HG02981 (cell line): ENCODE data around the gene CTSO.
"Not testable (repeated sequence)": the region's sequence is repeated elsewhere in the genome, so short reads cannot be mapped to it uniquely, and the experiment has no call there.

Experiments used
- ATAC-seq: cut with Tn5 transposase; IDR thresholded peaks from one replicate; pipeline ENCODE4 v1.9.1; 2021; ENCODE audit warnings: mild to moderate bottlenecking, moderate library complexity; ENCODE audit not compliant: unreplicated experiment

The CTSO gene

GRCh38 chr4:155908187-155909139 lies 45.2 kb downstream of the CTSO start:
- peak; percentile 73 for ATAC-seq

- ATAC-seq: no peak
Observed at GRCh38 chr4:155907556-155907955, 46.1 kb downstream of the CTSO start.

- ATAC-seq: no peak
Observed at GRCh38 chr4:155906554-155907247, 47.0 kb downstream of the CTSO start.

- no peak for ATAC-seq
Observed at GRCh38 chr4:155904331-155904730, 49.3 kb downstream of the CTSO start.

- ATAC-seq: no peak
Observed at GRCh38 chr4:155903453-155903852, 50.2 kb downstream of the CTSO start, which contains the start of gene TDO2. Gene TDO2, plus strand, starts transcription at chr4:155903696. Its CDS starts 63 bp downstream, at chr4:155903759.

- no peak for ATAC-seq
Observed at GRCh38 chr4:155901013-155901412, 52.7 kb downstream of the CTSO start.

- ATAC-seq: no peak
Observed at GRCh38 chr4:155900381-155900780, 53.3 kb downstream of the CTSO start.

- no peak for ATAC-seq
Observed at GRCh38 chr4:155899891-155900290, 53.8 kb downstream of the CTSO start.

GRCh38 chr4:155898371-155898770 lies 55.3 kb downstream of the CTSO start:
- not testable (repeated sequence) for ATAC-seq

GRCh38 chr4:155891058-155891457 lies 62.6 kb downstream of the CTSO start:
- ATAC-seq: no peak

- ATAC-seq: no peak
Observed at GRCh38 chr4:155889946-155890345, 63.7 kb downstream of the CTSO start.

GRCh38 chr4:155889031-155889793 lies 64.5 kb downstream of the CTSO start:
- peak; percentile 96 for ATAC-seq

GRCh38 chr4:155887847-155888570 lies 65.7 kb downstream of the CTSO start:
- ATAC-seq: no peak

- no peak for ATAC-seq
Observed at GRCh38 chr4:155887045-155887444, 66.6 kb downstream of the CTSO start.

- no peak for ATAC-seq
Observed at GRCh38 chr4:155885666-155886065, 68.0 kb downstream of the CTSO start.

- no peak for ATAC-seq
Observed at GRCh38 chr4:155883895-155884294, 69.8 kb downstream of the CTSO start.

- no peak for ATAC-seq
Observed at GRCh38 chr4:155881555-155881954, 72.1 kb downstream of the CTSO start.

- no peak for ATAC-seq
Observed at GRCh38 chr4:155879767-155880166, 73.9 kb downstream of the CTSO start.

- no peak for ATAC-seq
Observed at GRCh38 chr4:155878611-155879010, 75.1 kb downstream of the CTSO start.

GRCh38 chr4:155877971-155878370 lies 75.7 kb downstream of the CTSO start:
- ATAC-seq: no peak
